Activated T-cell treated with anti-CD3 and anti-CD28 coated beads for 1 hour (primary cell): Measurements from ENCODE around the gene BMP8A.
"Not testable (repeated sequence)": the region's sequence is repeated elsewhere in the genome, so short reads cannot be mapped to it uniquely, and the experiment has no call there.

Experiments used
- DNase-seq: peaks from one replicate; pipeline ENCODE4 v3.0.0-alpha.2; 2020; ENCODE audit warnings: low read depth

BMP8A gene

GRCh38 chr1:39527190-39527579 is 35.7 kb downstream of the BMP8A start:
- not testable (repeated sequence) for DNase-seq

GRCh38 chr1:39528082-39528481 is 36.6 kb downstream of the BMP8A start:
- DNase-seq = no peak

GRCh38 chr1:39529901-39530535 is 38.6 kb downstream of the BMP8A start:
- DNase-seq = no peak

GRCh38 chr1:39531526-39531925 is 40.1 kb downstream of the BMP8A start:
- no peak for DNase-seq

- DNase-seq = no peak
These were observed 42.0 kb downstream of the BMP8A start for GRCh38 chr1:39533442-39533841.

GRCh38 chr1:39538531-39539251 is 47.3 kb downstream of the BMP8A start:
- no peak for DNase-seq

- DNase-seq = peak; percentile 9
These were observed 47.9 kb downstream of the BMP8A start for GRCh38 chr1:39539252-39539790.

GRCh38 chr1:39540504-39541031 is 49.1 kb downstream of the BMP8A start:
- no peak for DNase-seq

- DNase-seq = no peak
These were observed 51.5 kb downstream of the BMP8A start for GRCh38 chr1:39542924-39543323.

- no peak for DNase-seq
These were observed 52.9 kb downstream of the BMP8A start for GRCh38 chr1:39544327-39544726.

GRCh38 chr1:39545531-39545930 is 54.1 kb downstream of the BMP8A start:
- no peak for DNase-seq

GRCh38 chr1:39554277-39554676 is 62.8 kb downstream of the BMP8A start:
- no peak for DNase-seq

- DNase-seq = no peak
These were observed 69.8 kb downstream of the BMP8A start for GRCh38 chr1:39561279-39561678.

GRCh38 chr1:39562886-39563285 is 71.5 kb downstream of the BMP8A start:
- DNase-seq = no peak

- no peak for DNase-seq
These were observed 72.2 kb downstream of the BMP8A start for GRCh38 chr1:39563669-39564068.

GRCh38 chr1:39564340-39564739 is 72.9 kb downstream of the BMP8A start:
- no peak for DNase-seq

GRCh38 chr1:39564941-39565340 is 73.5 kb downstream of the BMP8A start:
- no peak for DNase-seq

GRCh38 chr1:39566441-39567137 is 75.2 kb downstream of the BMP8A start:
- DNase-seq = no peak

- DNase-seq = no peak
These were observed 75.9 kb downstream of the BMP8A start for GRCh38 chr1:39567302-39567701.

- DNase-seq = no peak
These were observed 76.8 kb downstream of the BMP8A start for GRCh38 chr1:39568208-39568607.

GRCh38 chr1:39569034-39569433 is 77.6 kb downstream of the BMP8A start:
- no peak for DNase-seq

- DNase-seq = no peak
These were observed 79.2 kb downstream of the BMP8A start for GRCh38 chr1:39570477-39571177.
